Stomach (tissue), 9 donors: ENCODE measurements around the gene CA11. TPM values are rescaled to one million over a fixed set of nuclear protein-coding genes. Genes with fewer than 3 reads are reported as not detected.

ENCODE experiments used
- DNase-seq, 2 donors: peaks; one replicate each; pipeline versions ENCODE4 v3.0.0 to v3.0.0-alpha.2; 2013 to 2019
- H3K27ac ChIP-seq, 5 donors: fragments of 200-600 bp in 4 of 5; sonication (generic) in 4 of 5; one replicate each; pipeline ENCODE4 v1.5.1; 2013 to 2019; ENCODE audit warnings: mild to moderate bottlenecking in 1 of 5, moderate library complexity in 1 of 5
- H3K27me3 ChIP-seq, 3 donors: fragments of 200-600 bp; sonication (generic); one replicate each; pipeline ENCODE4 v1.5.1; 2017 to 2019; ENCODE audit warnings: mixed run types in 1 of 3
- H3K36me3 ChIP-seq, 4 donors: fragments of 200-600 bp; sonication (generic); 1 replicate in 3 of 4; 2 replicates in 1 of 4; pipeline ENCODE4 v1.5.1; 2016 to 2019
- H3K4me1 ChIP-seq, 4 donors: fragments of 200-600 bp; sonication (generic); one replicate each; pipeline ENCODE4 v1.5.1; 2016 to 2019
- H3K4me3 ChIP-seq, 4 donors: fragments of 200-600 bp; sonication (generic) in 3 of 4; one replicate each; pipeline ENCODE4 v1.5.1; 2016 to 2019; ENCODE audit warnings: mild to moderate bottlenecking in 1 of 4
- H3K9me3 ChIP-seq, 4 donors: fragments of 200-600 bp; sonication (generic); one replicate each; pipeline ENCODE4 v1.5.1; 2016 to 2019
- EP300 ChIP-seq: sonication (generic); formaldehyde crosslinking; IDR thresholded peaks from one replicate; pipeline ENCODE4 v1.6.1; 2017; ENCODE audit warnings: antibody characterized with exemption
- POLR2A ChIP-seq, 4 donors: fragments of 450-650 bp; IDR thresholded peaks; one replicate each; pipeline ENCODE4 v1.6.1; 2016; ENCODE audit warnings: antibody characterized with exemption in 4 of 4, control low read depth in 2 of 4, mild to moderate bottlenecking in 1 of 4, moderate library complexity in 1 of 4
- POLR2AphosphoS5 ChIP-seq, 3 donors: sonication (generic); formaldehyde crosslinking; IDR thresholded peaks; one replicate each; pipeline ENCODE4 v1.6.1; 2016; ENCODE audit warnings: antibody characterized with exemption in 3 of 3
- WGBS, 5 donors: extraction: QIAGEN DNeasy Blood & Tissue Kit in 3 of 5; methylation state at CpG; one replicate each; pipeline versions ENCODE4 v1.1.5 to v1.1.7; 2013 to 2018; 5-methylcytosine and 5-hydroxymethylcytosine counted together
- intact Hi-C: fragments of 100-400 bp; cut with DNase I; formaldehyde crosslinking; loops from one replicate; pipeline ENCODE4 v1.15.1; 2023; ENCODE audit warnings: low total_unique reads
- polyA plus RNA-seq, 3 donors: library from polyadenylated mRNA; stranded (reverse); fragments of 200-250 nt; gene quantifications; one replicate each; pipeline ENCODE4 v1.2.3, GENCODE V29; 2013
- total RNA-seq, 5 donors: library from RNA; depleted of rRNA; stranded (reverse); fragments of >200 nt; gene quantifications; one replicate each; pipeline versions ENCODE4 v1.1.0 to v1.2.3, GENCODE V29; 2014 to 2016
- TF ChIP-seq, protein P1 (sequence below), 7 experiments: fragments of 450-650 bp in 4 of 7; fragments of 200-600 bp in 3 of 7; sonication (generic) in 3 of 7; IDR thresholded peaks; one replicate each; pipeline ENCODE4 v1.5.1; 2016 to 2019; ENCODE audit warnings: antibody characterized with exemption in 7 of 7, control low read depth in 2 of 7, mild to moderate bottlenecking in 1 of 7
- donor health status: healthy with polysubstance abuse.
- donor health status: Bipolar disorder and iron deficiency.
- donor health status: healthy.

CA11 gene
- total and polyA plus RNA-seq, 8 donors: 1.8 to 33.0 (median 15.8) TPM; not detected in 1

DNA sequence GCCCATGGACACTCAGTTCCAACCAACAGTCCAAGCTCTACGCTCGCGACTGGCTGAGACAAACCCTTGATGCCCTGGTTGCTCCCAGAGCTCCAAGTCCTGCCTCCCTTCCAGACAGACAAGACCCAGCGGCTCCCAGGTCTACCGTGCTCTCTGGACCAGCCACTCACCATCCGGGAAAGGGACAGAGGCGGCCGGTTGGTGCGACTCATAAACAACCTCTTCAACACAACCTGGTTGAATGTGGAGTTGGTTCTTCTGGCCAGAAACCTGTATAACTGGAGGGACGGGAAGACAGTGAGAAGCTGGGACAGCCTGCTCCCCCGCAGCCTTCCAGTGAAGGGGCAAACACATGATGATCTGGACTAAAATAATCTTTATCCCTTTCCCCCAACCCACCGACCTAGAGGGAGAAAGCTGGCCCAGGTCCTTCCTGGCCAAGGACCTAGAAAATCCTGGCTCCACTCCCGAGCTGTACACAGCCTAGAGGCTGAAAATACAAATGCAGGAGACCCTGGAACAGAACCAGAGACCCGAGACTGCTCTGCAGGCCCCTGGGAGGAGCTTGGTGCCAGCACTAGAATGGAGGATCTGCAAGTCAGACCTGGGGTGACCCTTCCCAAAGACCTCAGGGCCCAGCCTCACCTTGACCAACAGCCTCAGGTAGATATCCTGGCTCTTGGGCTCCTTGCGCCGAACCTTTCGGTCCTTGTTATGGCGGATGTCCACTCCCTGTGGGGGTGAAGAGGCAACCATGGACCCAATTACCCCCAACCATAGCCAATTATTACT, 28.6 kb downstream of the CA11 start:
- peaks cover 24 to 32% (median 30%) of the 10 kb centered on the region in 4 donors for H3K36me3 ChIP-seq
- intact Hi-C loops: no loop called here

DNA sequence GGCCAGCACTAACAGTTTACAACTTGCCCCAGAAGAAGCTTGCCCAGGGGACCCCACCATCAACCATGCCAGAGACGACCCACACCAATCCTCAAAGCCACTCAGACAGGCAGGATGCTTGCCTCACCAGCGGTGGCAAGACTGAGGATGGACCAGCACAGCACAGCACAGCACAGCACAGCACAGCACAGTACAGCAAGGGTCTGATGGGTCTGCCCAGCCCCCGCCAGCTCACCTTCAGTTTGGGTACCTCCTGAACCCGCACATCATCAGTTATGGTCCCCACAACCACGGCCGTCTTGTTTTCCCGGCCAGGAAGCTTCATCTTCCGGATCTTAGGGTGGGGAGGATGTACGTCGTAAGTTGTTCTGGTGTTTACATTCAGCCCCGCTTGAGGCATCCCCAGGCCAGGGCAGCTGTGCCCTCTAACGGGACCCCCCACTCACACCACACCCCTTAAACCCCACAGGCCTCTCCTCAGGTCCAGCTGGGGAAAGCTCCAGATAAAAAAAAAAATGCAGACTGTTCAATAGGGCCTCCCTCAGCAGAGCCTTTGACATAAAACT, 29.4 kb downstream of the CA11 start:
- no peaks in the 10 kb centered on the region for H3K27me3 ChIP-seq
- TF ChIP-seq EP300: no peak
- TF ChIP-seq, protein P1, sequence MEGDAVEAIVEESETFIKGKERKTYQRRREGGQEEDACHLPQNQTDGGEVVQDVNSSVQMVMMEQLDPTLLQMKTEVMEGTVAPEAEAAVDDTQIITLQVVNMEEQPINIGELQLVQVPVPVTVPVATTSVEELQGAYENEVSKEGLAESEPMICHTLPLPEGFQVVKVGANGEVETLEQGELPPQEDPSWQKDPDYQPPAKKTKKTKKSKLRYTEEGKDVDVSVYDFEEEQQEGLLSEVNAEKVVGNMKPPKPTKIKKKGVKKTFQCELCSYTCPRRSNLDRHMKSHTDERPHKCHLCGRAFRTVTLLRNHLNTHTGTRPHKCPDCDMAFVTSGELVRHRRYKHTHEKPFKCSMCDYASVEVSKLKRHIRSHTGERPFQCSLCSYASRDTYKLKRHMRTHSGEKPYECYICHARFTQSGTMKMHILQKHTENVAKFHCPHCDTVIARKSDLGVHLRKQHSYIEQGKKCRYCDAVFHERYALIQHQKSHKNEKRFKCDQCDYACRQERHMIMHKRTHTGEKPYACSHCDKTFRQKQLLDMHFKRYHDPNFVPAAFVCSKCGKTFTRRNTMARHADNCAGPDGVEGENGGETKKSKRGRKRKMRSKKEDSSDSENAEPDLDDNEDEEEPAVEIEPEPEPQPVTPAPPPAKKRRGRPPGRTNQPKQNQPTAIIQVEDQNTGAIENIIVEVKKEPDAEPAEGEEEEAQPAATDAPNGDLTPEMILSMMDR (IDR thresholded peaks at IDR 0.05): no peak
- TF ChIP-seq POLR2A (IDR thresholded peaks at IDR 0.05): no peak
- TF ChIP-seq POLR2AphosphoS5 (IDR thresholded peaks at IDR 0.05): no peak
- 44 to 50% (median 47%) methylated on average over 12 of the region's 12 CpGs for WGBS, 5 donors
- H3K27ac ChIP-seq: peak overlapping the region; percentile 77 to 94 (median 93)
- H3K4me1 ChIP-seq: peaks cover 38 to 71% (median 65%) of the 10 kb centered on the region in 4 donors
- DNase-seq: no peak
- H3K4me3 ChIP-seq: peak overlapping the region in 3 of 4 donors; percentile 72 to 93 (median 90)
- no peaks in the 10 kb centered on the region for H3K9me3 ChIP-seq
- intact Hi-C loops: no loop called here
- H3K36me3 ChIP-seq: peaks cover 24 to 36% (median 31%) of the 10 kb centered on the region in 4 donors

More for the DNA sequence above, 28.6 kb downstream of the CA11 start:
- peak overlapping the region; percentile 72 to 93 (median 90) for H3K4me3 ChIP-seq
- WGBS, 5 donors: 26 to 44% (median 37%) methylated on average over 13 to 18 of the region's 18 CpGs
- H3K27me3 ChIP-seq: no peaks in the 10 kb centered on the region
- H3K9me3 ChIP-seq: no peaks in the 10 kb centered on the region
- peak; percentile 49 to 58 for DNase-seq
- peaks cover 38 to 74% (median 65%) of the 10 kb centered on the region in 4 donors for H3K4me1 ChIP-seq
- TF ChIP-seq EP300 (no peak), POLR2A (IDR thresholded peaks at IDR 0.05) (no peak), POLR2AphosphoS5 (IDR thresholded peaks at IDR 0.05) (no peak)
- TF ChIP-seq, protein P1 (IDR thresholded peaks at IDR 0.05): peak in 1 of 7 experiments; percentile 9
- H3K27ac ChIP-seq: peak overlapping the region; percentile 77 to 94 (median 93)

DNA sequence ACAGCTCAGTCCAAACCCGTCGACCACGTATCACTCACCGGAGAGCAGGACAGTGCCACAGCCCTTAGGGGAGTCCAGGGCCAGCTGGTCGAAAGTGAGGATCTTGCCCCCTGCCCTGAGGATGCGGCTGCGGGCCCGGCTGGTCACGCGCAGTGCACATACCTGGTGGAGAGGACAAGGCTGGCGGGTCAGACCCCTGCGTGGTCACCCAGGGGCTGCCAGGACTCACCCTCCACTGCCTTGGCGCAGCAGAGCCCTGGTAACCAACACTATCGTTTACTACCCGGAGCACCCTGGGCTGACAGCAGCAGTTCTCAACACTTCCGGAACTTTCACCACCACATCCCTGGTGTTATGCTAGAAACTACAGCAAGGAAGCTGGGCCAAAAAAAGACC, 29.9 kb downstream of the CA11 start:
- intact Hi-C loops: no loop called here
- TF ChIP-seq POLR2AphosphoS5 (IDR thresholded peaks at IDR 0.05) (no peak), POLR2A (IDR thresholded peaks at IDR 0.05) (no peak), EP300 (no peak)
- TF ChIP-seq, protein P1 (IDR thresholded peaks at IDR 0.05): no peak
- no peak for DNase-seq
- no peaks in the 10 kb centered on the region for H3K27me3 ChIP-seq
- H3K36me3 ChIP-seq: peaks cover 24 to 37% (median 31%) of the 10 kb centered on the region in 4 donors
- WGBS, 5 donors: 52 to 66% (median 60%) methylated on average over 8 to 16 of the region's 16 CpGs
- peak overlapping the region; percentile 77 to 94 (median 93) for H3K27ac ChIP-seq
- peak overlapping the region in 2 of 4 donors; percentile 90 to 93 for H3K4me3 ChIP-seq
- no peaks in the 10 kb centered on the region for H3K9me3 ChIP-seq
- H3K4me1 ChIP-seq: peaks cover 38 to 71% (median 65%) of the 10 kb centered on the region in 4 donors

DNA sequence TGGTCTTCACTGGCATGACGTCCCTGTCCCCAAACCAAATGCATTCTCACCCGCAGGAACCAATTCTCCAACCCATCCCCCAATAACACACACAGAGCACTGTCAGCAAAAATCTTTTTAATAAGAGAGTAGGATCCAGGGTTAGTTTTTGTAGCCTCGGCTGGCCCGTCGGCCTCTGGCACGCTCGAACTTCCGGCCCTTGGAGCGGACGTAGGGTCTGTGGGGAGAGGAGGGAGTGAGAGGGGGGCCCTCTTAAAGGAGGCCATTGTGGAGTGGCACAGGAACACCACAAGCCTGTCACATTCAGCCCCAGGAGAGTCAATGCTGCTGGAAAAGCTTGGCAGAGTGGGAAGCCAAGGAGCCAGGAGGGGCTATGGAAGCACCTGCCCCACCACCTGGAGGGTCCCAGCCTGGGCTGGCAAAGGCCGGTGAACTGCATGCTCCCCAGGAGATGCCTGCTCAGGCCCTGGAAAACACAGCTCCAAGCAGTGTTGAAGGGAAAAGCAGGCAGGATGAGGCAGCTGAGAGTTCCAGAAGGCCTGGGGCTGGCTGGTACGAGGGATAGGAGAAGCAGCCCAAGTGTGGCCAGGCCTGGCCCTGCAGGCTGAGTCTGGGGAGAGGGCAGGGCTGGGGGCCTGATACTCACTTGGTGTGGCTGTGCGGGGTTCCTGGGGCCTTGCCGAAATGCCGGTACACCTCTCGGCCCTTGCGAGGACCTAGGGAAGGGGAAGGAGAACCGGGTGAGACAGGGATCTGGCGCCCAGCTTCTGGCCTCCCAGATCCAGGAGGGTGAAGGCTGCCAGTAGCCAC, 30.6 kb downstream of the CA11 start:
- H3K4me1 ChIP-seq: peaks cover 38 to 69% (median 62%) of the 10 kb centered on the region in 4 donors
- H3K36me3 ChIP-seq: peaks cover 24 to 37% (median 31%) of the 10 kb centered on the region in 4 donors
- no peaks in the 10 kb centered on the region for H3K9me3 ChIP-seq
- H3K27ac ChIP-seq: peak overlapping the region; percentile 77 to 94 (median 93)
- TF ChIP-seq, protein P1 (IDR thresholded peaks at IDR 0.05): no peak
- no peak for TF ChIP-seq POLR2AphosphoS5 (IDR thresholded peaks at IDR 0.05)
- no peak for TF ChIP-seq POLR2A (IDR thresholded peaks at IDR 0.05)
- TF ChIP-seq EP300: no peak
- 36 to 54% (median 47%) methylated on average over 18 to 19 of the region's 19 CpGs for WGBS, 5 donors
- no peak for DNase-seq
- H3K27me3 ChIP-seq: no peaks in the 10 kb centered on the region
- peak overlapping the region in 2 of 4 donors; percentile 90 to 93 for H3K4me3 ChIP-seq
- intact Hi-C loops: no loop called here
